ENCODE results near the gene TNS2.
A peak's percentile ranks its signal among the peaks of the same experiment; 100 is the strongest.

The TNS2 gene

DNA sequence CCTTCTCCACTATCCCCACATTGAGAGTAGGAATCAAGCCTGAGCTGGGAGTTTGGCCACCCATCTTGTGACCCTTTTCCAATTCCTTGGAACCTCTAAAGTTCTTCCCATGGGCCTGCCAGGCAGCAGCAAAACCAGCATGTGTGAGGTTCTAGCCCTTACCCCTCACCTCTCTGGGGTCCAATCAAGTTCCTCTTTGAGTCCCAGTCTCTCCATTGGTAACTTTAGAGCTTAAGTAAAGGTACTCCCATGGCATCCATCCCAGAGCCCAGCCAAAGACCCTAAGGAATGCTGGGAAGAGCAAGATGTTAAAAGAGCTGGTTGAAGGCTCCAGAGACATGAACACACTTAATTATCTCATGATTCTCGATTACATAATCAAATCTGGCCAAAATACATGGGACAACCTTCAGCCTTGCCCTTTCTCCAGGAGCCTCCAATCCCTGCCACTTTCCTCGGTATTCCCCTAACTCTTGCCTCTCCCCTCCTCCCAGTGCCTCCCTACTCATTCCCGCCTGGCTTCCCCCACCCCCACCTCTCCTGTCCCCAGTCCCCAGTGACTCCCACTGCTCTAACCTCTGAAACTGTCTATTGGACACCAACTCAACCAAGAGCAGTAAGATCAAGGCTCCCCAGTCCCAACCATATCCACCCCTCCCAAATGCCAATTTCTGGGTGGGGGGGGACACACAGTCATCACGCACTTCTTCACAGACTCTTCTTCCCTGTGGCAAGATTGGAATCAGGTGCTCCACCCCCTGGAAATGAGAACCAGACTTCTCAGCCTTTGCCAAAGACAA lies 4.8 kb upstream of the TNS2 start:
- DNase-seq (ENCODE audit: low read depth, low spot score), result no peak

- no peak for DNase-seq (ENCODE audit: low read depth, low spot score)
These were observed 4.2 kb upstream of the TNS2 start for GRCh38 chr12:53045696-53046045.

- no peak for DNase-seq (ENCODE audit: low read depth, low spot score)
These were observed 3.1 kb upstream of the TNS2 start for GRCh38 chr12:53046655-53047220.

DNA sequence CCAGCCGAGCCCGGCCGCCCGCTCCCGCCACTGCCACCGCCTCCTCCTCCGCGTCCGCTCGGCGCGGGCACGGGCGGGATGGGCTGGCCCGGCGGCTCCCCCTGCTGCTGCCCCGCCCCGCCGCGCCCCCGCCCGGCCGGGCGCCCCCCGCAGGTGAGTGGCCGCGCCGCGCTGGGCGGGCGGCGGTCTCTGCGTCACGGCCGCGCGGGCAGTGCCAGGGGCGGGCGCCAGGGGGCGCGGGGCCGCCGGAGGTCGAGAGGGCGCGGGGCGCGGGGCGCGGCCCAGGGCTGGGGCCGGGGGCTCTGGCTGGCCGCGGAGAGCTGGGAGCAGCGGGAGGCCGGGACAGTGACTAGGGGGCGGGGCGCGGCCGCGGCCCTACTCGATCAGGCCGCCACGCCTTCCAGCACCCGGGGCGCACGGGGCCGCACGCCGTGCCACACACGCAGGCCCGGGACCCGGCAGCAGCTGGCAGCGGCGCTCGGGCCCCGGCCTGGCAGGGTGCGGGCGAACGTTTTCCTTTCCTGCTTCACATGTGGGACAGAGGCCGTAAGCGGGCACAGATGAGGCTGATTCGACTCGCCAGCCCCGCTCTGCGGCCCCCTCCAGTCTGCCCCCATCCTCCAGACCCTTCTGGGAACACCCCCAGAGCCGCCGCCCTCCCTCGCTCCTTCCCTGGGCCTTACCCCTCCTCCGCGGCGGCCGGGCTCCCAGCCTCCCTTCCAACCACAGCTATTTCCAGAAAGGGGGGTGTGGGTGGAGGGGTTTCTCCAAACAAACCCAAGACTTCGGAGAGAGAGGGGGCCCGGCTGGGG lies 2.4 kb upstream of the TNS2 start:
- peak; percentile 25 for DNase-seq (ENCODE audit: low read depth, low spot score)

DNA sequence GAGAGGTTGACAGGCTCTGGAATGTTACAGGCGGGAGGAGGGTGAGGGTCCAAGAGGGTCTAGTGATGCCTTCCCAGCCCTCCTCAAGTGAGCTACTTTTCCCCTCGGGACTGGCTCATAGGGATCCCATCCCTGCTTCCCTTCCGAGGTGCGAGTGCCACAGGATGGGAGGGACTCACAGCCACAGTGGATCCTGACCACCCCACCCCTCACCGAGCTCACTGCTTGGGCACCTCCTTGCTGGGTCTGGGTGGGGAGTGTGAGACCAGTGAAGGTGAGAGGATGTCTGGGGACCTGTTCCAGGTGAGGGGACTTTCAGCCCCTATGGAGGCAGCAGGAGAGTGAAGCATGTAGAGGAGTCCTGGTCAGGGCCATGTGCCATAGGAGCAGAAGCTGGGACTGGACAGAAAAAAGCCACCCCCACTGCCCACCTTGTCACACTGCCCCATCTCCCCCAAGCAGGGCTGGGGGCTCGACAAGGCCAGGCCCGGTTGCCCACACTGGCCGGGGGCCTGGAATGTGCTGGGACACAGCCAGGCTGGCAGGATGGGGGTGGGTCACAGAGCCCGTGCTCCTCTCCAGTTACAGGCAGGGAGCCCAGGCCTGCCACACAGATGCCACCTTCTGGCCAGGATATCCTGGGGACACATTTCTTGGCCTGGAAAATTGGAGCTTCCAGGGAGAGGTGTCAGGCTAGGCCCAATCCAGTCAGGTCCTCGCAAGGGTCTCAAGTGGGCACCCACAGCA lies 1.7 kb upstream of the TNS2 start:
- no peak for DNase-seq (ENCODE audit: low read depth, low spot score)

DNA sequence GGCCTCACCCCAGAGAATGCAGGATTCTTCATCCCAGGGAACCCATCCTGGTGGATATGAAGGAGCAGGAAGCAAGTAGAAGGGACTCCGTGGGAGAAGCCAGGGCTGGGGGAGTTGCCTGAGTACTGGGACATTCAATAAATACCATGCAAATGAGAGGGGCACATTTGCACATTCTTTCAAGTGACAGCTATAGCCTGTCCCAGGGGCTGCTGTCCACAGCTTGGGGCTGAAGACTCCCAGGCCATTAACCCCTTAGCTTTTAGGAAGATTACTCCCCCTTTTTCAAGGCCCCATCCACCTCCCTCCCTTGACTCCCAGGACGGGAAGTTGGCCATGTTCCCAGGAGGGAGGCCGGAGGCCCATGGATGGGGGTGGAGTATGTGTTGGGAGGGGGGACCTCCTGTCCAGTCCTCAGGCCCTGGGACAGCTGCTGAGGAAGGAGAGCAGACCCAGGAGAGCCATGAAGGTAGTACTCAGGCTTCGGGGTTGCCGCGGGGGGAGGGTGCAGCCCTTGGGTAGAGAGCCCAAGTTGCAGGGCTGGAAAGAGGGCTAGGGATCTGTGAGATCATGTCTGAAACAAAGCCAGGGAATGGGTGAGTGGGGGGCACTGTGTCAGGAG lies 974 bp upstream of the TNS2 start:
- no peak for DNase-seq (ENCODE audit: low read depth, low spot score)

GRCh38 chr12:53050426-53051057 lies 677 bp downstream of the TNS2 start:
- DNase-seq (ENCODE audit: low read depth, low spot score), result no peak

DNA sequence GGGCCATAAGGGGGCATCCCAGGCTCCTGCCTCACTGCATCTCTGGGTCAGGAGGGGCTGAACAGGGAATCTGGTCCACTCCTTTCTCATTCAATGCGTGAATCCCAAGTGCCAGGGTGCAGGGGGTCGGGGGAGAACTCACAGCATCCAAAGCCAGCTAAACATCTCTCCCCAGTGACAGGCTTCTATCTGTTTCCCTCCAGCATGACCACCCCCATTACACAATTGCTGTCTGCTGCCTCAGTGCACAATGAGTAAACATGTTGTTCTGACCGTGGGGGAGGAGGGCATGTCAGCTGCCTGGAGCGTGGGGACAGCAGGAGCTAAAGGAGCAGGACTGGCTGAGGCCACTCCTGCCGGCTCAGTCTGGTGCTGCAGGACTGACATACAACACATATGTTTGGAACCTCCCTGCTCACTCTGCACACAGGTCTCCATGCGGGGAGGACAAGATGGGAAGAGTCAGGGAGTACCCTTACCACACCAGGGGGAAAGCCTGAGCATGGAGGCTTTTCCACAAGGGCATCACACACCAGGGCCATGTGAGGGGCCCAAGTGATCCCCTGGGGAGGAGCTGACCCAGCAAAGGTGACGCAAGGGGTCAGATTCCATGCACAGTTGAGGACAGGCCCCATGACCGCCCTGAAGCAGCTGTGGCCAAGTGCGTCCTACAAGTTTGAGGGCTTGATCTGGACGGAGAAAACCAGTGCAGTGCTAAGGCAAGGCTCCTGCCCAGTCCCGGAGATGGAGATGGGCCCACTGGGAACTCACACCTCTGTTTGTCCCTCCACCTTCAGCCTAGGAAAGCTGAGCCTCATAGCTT lies 1.4 kb downstream of the TNS2 start:
- no peak for DNase-seq (ENCODE audit: low read depth, low spot score)

DNA sequence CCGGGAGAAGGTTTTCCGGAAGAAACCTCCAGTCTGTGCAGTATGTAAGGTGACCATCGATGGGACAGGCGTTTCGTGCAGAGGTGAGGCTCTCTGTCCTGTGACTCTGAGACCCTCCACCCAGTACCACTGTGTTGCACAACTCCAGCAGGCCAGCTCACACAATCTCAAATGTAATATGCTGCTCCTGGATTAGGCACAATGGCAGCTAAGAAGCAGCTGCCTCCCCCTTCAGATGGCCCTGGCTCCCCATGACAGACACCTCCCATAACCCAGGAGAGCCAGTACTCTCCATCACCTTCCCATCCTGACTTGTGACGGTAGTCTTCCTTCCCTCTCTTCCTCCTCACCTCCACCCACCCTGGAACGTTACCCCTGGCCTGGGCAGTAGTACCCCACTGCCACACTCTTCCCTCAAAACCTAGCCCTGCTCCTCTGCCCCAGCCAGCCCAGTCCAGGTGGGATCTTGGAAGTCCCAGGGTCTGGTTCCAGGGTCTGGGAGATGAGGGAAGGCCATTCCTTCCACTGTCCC lies 2.1 kb downstream of the TNS2 start:
- no peak for DNase-seq (ENCODE audit: low read depth, low spot score)

DNA sequence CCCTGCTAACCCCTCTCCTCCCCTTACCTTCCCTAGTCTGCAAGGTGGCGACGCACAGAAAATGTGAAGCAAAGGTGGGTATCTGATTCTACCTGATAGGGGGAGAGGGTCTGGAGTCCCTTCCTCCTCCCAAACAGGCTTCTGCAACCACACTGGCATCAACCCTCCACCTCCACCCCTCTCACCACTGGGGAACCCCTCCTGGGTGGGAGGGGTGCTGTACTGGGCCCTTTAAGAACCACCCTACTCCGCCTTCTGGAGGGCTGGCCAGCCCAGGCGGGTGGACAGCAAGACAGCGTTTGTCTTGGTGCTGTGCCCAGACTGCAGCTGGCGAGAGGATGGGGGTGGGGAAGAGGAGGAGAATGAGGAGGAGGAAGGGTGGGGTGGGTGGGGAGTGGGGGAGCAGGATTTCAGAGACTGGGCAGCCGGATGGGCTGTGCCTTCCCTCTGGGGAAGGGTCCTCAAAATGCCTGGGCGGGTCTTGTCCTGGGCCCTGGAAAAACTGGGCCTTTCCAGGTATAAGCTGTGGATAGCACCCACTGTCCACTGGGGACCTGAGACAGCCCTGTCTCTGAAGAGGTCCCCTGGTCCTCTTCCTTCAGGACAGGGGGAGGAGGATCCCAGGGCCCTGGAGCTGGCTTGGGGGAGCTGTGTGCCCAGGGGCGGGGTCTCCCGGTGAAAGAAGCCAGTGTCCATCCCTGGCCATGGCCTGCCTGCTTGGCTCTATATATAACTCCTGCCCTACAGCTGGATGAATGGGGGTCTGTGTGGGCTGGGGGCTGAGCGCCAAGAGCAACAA lies 2.8 kb downstream of the TNS2 start:
- no peak for DNase-seq (ENCODE audit: low read depth, low spot score)

DNA sequence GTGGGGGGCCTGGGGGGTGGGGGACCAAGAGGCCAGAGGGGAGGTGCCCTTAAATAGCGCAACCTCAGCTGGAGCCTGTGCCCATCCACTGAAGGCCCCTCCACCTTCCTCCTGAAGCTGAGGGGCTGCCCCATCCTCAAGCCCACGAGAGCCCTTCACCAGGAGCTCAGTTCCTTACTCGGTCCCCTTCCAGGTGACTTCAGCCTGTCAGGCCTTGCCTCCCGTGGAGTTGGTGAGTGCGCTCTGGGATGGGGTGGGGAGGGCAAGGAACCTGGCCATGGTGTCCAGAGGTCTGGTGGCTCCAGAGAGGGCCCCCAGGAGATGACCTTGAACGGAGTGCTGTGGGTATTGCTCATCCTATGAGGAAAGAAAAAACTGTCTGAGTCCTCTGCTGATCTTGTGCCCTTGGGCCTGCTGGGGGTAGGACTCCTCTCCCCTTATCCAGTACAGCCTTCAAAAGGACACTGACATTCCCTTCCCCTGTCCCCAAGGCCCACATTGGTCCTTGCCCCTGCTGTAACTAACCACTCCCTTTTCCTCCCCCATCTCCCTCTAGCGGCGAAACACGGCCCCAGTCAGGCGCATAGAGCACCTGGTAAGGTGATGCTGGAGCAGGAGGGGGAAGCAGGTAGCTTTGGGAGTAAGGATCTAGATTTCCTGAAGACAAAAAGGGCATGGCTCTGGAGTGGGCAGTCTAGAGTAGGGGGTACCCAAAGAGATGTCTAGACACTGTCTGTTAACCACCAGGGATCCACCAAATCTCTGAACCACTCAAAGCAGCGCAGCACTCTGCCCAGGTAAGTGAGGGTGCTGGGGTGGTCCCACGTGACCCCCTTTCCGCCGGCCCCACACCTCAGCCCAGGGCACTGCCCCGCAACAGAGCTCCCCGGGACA lies 3.6 kb downstream of the TNS2 start:
- no peak for DNase-seq (ENCODE audit: low read depth, low spot score)

DNA sequence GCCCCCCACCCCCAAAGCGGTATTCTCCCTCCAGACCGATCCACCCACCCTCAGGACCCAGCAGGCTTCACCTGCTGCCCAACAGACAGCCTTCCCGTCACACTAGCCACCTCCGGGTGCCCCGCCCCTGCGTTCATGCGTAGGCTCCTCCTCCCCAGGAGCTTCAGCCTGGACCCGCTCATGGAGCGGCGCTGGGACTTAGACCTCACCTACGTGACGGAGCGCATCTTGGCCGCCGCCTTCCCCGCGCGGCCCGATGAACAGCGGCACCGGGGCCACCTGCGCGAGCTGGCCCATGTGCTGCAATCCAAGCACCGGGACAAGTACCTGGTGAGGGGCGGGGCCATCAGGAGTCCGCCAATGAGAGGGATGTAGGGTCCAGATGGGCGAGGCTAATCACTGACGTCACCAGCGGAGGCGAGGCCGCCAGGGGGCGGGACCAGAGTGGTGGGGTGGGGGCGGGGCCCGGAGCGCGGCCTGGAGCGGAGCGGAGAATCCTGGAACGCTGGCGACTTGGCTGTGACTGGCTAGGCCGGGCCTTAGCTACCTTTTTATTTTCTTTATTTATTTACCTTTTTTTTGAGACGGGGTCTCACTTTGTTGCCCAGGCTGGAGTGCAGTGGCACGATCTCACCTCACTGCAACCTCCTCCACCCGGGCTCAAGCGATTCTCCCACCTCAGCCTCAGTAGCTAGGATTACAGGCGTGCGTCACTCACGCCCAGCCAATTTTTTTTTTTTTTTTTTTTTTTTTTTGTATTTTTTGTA lies 4.4 kb downstream of the TNS2 start:
- DNase-seq (ENCODE audit: low read depth, low spot score), result peak; percentile 90

GRCh38 chr12:53055471-53056266 lies 5.8 kb downstream of the TNS2 start:
- DNase-seq (ENCODE audit: low read depth, low spot score), result no peak

DNA sequence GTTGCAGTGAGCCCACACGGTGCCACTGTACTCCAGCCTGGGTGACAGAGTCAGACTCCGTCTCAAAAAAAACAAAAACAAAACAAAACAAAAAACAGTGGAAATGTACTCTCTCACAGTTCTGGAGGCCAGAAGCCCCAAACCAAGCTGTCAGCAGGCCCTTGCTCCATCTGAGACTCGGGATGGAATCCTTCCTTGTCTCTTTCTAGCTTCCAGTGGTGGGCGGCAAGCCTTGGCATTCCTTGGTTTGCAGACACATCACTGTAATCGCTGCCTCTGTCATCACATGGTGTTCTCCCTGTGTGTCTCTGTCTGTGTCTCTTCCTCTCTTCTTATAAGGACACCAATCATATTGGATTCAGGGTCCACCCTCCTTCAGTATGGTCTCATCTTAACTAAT lies 6.4 kb downstream of the TNS2 start:
- no peak for DNase-seq (ENCODE audit: low read depth, low spot score)

- no peak for DNase-seq (ENCODE audit: low read depth, low spot score)
These were observed 7.0 kb downstream of the TNS2 start for GRCh38 chr12:53056901-53057300.

GRCh38 chr12:53057816-53058500 lies 8.1 kb downstream of the TNS2 start:
- DNase-seq (ENCODE audit: low read depth, low spot score), result no peak
